Neuron (in vitro differentiated cells): Measurements from ENCODE around the gene IGFBP6.

Source experiments
- H2AFZ ChIP-seq: one replicate; pipeline ENCODE4 v1.6.1; 2013; ENCODE audit warnings: low read depth, mild to moderate bottlenecking, inconsistent platforms, low read length, moderate library complexity
- H3K27me3 ChIP-seq: one replicate; pipeline ENCODE4 v1.6.1; 2013; ENCODE audit warnings: low read length; ENCODE audit not compliant: insufficient read depth
- H3K36me3 ChIP-seq: one replicate; pipeline ENCODE4 v1.6.1; 2013; ENCODE audit warnings: low read length; ENCODE audit not compliant: insufficient read depth
- H3K4me1 ChIP-seq: one replicate; pipeline ENCODE4 v1.6.1; 2013; ENCODE audit warnings: low read length; ENCODE audit not compliant: insufficient read depth
- H3K4me3 ChIP-seq: 2 replicates; pipeline ENCODE4 v1.5.1; 2013; ENCODE audit warnings: mild to moderate bottlenecking, low read length, moderate library complexity
- H3K9me3 ChIP-seq: one replicate; pipeline ENCODE4 v1.6.1; 2013; ENCODE audit warnings: low read length

Gene IGFBP6

GRCh38 chr12:53054112-53054878 lies 43.2 kb upstream of the IGFBP6 start:
- H3K4me1 ChIP-seq, result peaks cover 27% of the 10 kb centered on the region
- H3K27me3 ChIP-seq, result no peaks in the 10 kb centered on the region
- H3K9me3 ChIP-seq, result no peaks in the 10 kb centered on the region
- no peak overlapping the region for H3K4me3 ChIP-seq
- H3K36me3 ChIP-seq, result no peaks in the 10 kb centered on the region
- no peak overlapping the region for H2AFZ ChIP-seq

GRCh38 chr12:53055471-53056266 lies 41.8 kb upstream of the IGFBP6 start:
- H3K4me3 ChIP-seq, result no peak overlapping the region
- no peaks in the 10 kb centered on the region for H3K36me3 ChIP-seq
- H3K4me1 ChIP-seq, result peaks cover 13% of the 10 kb centered on the region
- no peaks in the 10 kb centered on the region for H3K27me3 ChIP-seq
- no peak overlapping the region for H2AFZ ChIP-seq
- H3K9me3 ChIP-seq, result no peaks in the 10 kb centered on the region

GRCh38 chr12:53056296-53056695 lies 41.2 kb upstream of the IGFBP6 start:
- peaks cover 7% of the 10 kb centered on the region for H3K4me1 ChIP-seq
- no peaks in the 10 kb centered on the region for H3K27me3 ChIP-seq
- H3K4me3 ChIP-seq, result no peak overlapping the region
- no peaks in the 10 kb centered on the region for H3K36me3 ChIP-seq
- H3K9me3 ChIP-seq, result no peaks in the 10 kb centered on the region
- no peak overlapping the region for H2AFZ ChIP-seq

- H2AFZ ChIP-seq, result no peak overlapping the region
- peaks cover under 1% of the 10 kb centered on the region for H3K4me1 ChIP-seq
- no peaks in the 10 kb centered on the region for H3K36me3 ChIP-seq
- no peaks in the 10 kb centered on the region for H3K27me3 ChIP-seq
- H3K4me3 ChIP-seq, result no peak overlapping the region
- no peaks in the 10 kb centered on the region for H3K9me3 ChIP-seq
Measured at GRCh38 chr12:53056901-53057300, 40.6 kb upstream of the IGFBP6 start.

GRCh38 chr12:53057816-53058500 lies 39.5 kb upstream of the IGFBP6 start:
- no peaks in the 10 kb centered on the region for H3K27me3 ChIP-seq
- no peaks in the 10 kb centered on the region for H3K9me3 ChIP-seq
- H3K36me3 ChIP-seq, result no peaks in the 10 kb centered on the region
- no peak overlapping the region for H2AFZ ChIP-seq
- H3K4me1 ChIP-seq, result no peaks in the 10 kb centered on the region
- H3K4me3 ChIP-seq, result no peak overlapping the region

GRCh38 chr12:53058674-53059433 lies 38.6 kb upstream of the IGFBP6 start:
- Histone ChIP-seq H3K4me3 (no peak overlapping the region), H3K36me3 (peaks cover 2% of the 10 kb centered on the region), H3K9me3 (no peaks in the 10 kb centered on the region), H3K4me1 (no peaks in the 10 kb centered on the region), H3K27me3 (no peaks in the 10 kb centered on the region), H2AFZ (no peak overlapping the region)

- no peaks in the 10 kb centered on the region for H3K4me1 ChIP-seq
- H3K4me3 ChIP-seq, result no peak overlapping the region
- H3K36me3 ChIP-seq, result peaks cover 5% of the 10 kb centered on the region
- H3K9me3 ChIP-seq, result no peaks in the 10 kb centered on the region
- H2AFZ ChIP-seq, result no peak overlapping the region
- no peaks in the 10 kb centered on the region for H3K27me3 ChIP-seq
Measured at GRCh38 chr12:53059434-53060063, 37.9 kb upstream of the IGFBP6 start.

- Histone ChIP-seq H3K9me3 (no peaks in the 10 kb centered on the region), H3K36me3 (peaks cover 5% of the 10 kb centered on the region), H3K4me1 (no peaks in the 10 kb centered on the region)
Measured at GRCh38 chr12:53060064-53060720, 37.3 kb upstream of the IGFBP6 start.

GRCh38 chr12:53060721-53061276 lies 36.7 kb upstream of the IGFBP6 start:
- H3K36me3 ChIP-seq, result peaks cover 8% of the 10 kb centered on the region
- no peaks in the 10 kb centered on the region for H3K4me1 ChIP-seq
- no peak overlapping the region for H3K4me3 ChIP-seq

More at GRCh38 chr12:53060064-53060720, 37.3 kb upstream of the IGFBP6 start:
- no peak overlapping the region for H3K4me3 ChIP-seq
- H3K27me3 ChIP-seq, result no peaks in the 10 kb centered on the region
- no peak overlapping the region for H2AFZ ChIP-seq

GRCh38 chr12:53061404-53062010 lies 36.0 kb upstream of the IGFBP6 start:
- H3K9me3 ChIP-seq, result no peaks in the 10 kb centered on the region

More at GRCh38 chr12:53060721-53061276, 36.7 kb upstream of the IGFBP6 start:
- H2AFZ ChIP-seq, result no peak overlapping the region
- no peaks in the 10 kb centered on the region for H3K9me3 ChIP-seq
- H3K27me3 ChIP-seq, result no peaks in the 10 kb centered on the region

More at GRCh38 chr12:53061404-53062010, 36.0 kb upstream of the IGFBP6 start:
- Histone ChIP-seq H3K27me3 (no peaks in the 10 kb centered on the region), H2AFZ (no peak overlapping the region), H3K4me1 (no peaks in the 10 kb centered on the region), H3K36me3 (peaks cover 8% of the 10 kb centered on the region), H3K4me3 (no peak overlapping the region)
